Mucosa of descending colon (tissue), 3 donors: Measurements from ENCODE around the gene LYSMD4. TPM values are rescaled to one million over a fixed set of nuclear protein-coding genes. Genes with fewer than 3 reads are reported as not detected.

Source experiments
- ATAC-seq: fragments of 200-7000 bp; cut with Tn5 transposase; one replicate; pipeline ENCODE4 v1.9.1; 2020; ENCODE audit warnings: mild to moderate bottlenecking, moderate library complexity
- DNase-seq, 3 donors: peaks; one replicate each; pipeline ENCODE4 v3.0.0-alpha.2; 2020
- H3K36me3 ChIP-seq: fragments of 200-600 bp; one replicate; pipeline ENCODE4 v1.8.0; 2021; ENCODE audit warnings: low read depth, mild to moderate bottlenecking
- H3K4me1 ChIP-seq: fragments of 200-600 bp; one replicate; pipeline ENCODE4 v1.8.0; 2021; ENCODE audit warnings: low read depth, mild to moderate bottlenecking
- H3K4me3 ChIP-seq: fragments of 200-600 bp; one replicate; pipeline ENCODE4 v1.8.0; 2021; ENCODE audit warnings: mild to moderate bottlenecking
- H3K9me3 ChIP-seq: fragments of 200-600 bp; one replicate; pipeline ENCODE4 v1.8.0; 2021; ENCODE audit warnings: mild to moderate bottlenecking
- intact Hi-C, 2 donors: fragments of 100-400 bp; cut with DNase I in 1 of 2; cut with micrococcal nuclease in 1 of 2; formaldehyde crosslinking; loops; one replicate each; pipeline versions ENCODE4 v1.11.0 to v1.11.1; 2022; cut with DNase I, micrococcal nuclease
- total RNA-seq, 3 donors: library from RNA; stranded (reverse); fragmentation: NEBNext Ultra II Directional in 2 of 3; extraction: Animal tissue kit (Norgen Biotek cat#: 25700) in 2 of 3; gene quantifications; one replicate each; pipeline versions ENCODE4 v1.2.1 to v1.2.4, GENCODE V29; 2021 to 2023
- TF ChIP-seq, protein P1 (sequence below): fragments of 200-600 bp; IDR thresholded peaks from one replicate; pipeline ENCODE4 v1.8.0; 2022; ENCODE audit warnings: antibody characterized with exemption, mild to moderate bottlenecking
- donor health status: DM: no; HTN: no; CAD: no; lungs with moderate emphysema.
- donor health status: DM: no; HTN: no; CAD: no.
- donor health status: DM: no; HTN: yes; CAD: no.

LYSMD4 gene
- total RNA-seq, 3 donors from 2014 or later = 6.4 to 15.6 (median 13.4) TPM

DNA sequence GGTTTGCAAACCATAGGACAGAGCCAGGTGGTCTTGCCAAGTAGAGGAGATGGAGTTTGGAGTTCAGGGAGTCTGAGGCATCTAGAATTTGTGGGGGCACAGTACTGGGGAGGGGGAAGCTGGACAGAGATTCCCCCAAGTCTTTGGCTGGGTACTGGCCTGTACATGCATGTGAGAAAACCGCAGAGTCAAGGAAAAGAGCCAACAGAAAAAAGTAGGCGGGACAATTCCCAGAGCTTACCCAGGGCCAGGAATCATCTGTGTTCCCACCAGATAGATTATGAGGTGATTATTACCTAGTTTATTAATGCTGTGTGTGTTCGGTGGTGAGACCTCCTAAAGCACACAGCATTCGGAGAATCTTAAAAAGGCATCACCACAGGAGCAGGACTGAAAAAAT, 11.3 kb downstream of the LYSMD4 start:
- no peak for ATAC-seq
- intact Hi-C loops = no loop called here

DNA sequence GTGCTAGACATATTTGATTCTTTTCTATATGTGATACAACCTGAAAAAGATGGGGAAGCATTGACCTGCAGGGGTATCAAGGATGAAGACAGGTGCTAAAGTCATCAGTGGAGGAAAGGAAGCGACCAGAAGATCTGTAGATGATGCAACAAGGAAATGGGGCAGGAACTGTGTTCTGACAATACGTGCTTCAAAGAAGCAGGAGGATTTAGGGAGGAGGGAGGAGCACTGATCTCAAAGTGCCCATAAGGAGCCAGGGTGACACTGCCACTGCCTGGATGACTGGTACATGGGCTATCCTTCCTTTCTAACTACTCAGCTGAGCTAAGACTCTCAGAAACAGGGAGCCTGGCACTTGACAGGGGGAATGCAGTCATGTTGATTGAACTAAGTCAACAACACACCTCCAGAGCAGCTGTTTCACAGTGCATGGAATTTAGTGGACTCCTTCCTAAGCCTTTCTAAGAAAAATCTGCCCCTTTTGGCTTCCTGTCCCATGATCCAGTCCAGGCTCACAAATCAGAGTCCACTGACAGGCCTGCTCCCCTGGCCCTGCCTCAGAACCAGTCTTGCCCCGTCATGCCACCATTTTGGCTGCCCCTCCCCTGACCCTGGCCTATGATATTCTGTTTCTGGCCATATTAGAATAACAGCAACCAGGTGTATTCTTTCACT, 12.0 kb downstream of the LYSMD4 start:
- ATAC-seq (peak; percentile 27), DNase-seq (no peak)
- Histone ChIP-seq H3K4me3 (no peak overlapping the region), H3K9me3 (no peaks in the 10 kb centered on the region), H3K36me3 (no peaks in the 10 kb centered on the region), H3K4me1 (peaks cover 2% of the 10 kb centered on the region)
- intact Hi-C loops = no loop called here
- TF ChIP-seq, protein P1, sequence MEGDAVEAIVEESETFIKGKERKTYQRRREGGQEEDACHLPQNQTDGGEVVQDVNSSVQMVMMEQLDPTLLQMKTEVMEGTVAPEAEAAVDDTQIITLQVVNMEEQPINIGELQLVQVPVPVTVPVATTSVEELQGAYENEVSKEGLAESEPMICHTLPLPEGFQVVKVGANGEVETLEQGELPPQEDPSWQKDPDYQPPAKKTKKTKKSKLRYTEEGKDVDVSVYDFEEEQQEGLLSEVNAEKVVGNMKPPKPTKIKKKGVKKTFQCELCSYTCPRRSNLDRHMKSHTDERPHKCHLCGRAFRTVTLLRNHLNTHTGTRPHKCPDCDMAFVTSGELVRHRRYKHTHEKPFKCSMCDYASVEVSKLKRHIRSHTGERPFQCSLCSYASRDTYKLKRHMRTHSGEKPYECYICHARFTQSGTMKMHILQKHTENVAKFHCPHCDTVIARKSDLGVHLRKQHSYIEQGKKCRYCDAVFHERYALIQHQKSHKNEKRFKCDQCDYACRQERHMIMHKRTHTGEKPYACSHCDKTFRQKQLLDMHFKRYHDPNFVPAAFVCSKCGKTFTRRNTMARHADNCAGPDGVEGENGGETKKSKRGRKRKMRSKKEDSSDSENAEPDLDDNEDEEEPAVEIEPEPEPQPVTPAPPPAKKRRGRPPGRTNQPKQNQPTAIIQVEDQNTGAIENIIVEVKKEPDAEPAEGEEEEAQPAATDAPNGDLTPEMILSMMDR = no peak

More for the DNA sequence above, 11.3 kb downstream of the LYSMD4 start:
- TF ChIP-seq, protein P1 = no peak
- Histone ChIP-seq H3K9me3 (no peaks in the 10 kb centered on the region), H3K36me3 (no peaks in the 10 kb centered on the region), H3K4me3 (no peak overlapping the region), H3K4me1 (peaks cover 2% of the 10 kb centered on the region)
- DNase-seq = no peak

DNA sequence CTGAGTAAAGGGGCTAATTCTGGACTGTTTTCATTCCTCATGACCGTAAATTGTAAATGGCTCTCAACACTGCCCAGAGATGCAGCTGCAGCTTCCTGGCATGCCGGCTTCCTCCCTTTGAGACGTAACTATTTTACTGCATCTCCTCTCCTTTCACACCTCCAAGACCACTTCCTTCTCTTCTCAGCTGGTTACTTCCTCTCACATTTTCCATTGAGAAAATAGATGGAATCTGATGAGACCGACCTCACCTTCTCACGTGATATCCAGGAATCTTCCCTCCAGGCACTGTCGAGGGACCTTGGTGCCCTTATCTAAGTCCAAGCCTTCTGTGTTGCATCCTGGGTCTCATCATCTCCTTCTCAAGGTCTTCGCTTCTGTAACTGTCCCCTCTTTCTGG, 12.7 kb downstream of the LYSMD4 start:
- no peak for DNase-seq
- intact Hi-C loops = no loop called here
- no peaks in the 10 kb centered on the region for H3K9me3 ChIP-seq
- ATAC-seq = no peak
- no peak overlapping the region for H3K4me3 ChIP-seq
- no peaks in the 10 kb centered on the region for H3K36me3 ChIP-seq
- TF ChIP-seq, protein P1 = no peak
- H3K4me1 ChIP-seq = peaks cover 2% of the 10 kb centered on the region

DNA sequence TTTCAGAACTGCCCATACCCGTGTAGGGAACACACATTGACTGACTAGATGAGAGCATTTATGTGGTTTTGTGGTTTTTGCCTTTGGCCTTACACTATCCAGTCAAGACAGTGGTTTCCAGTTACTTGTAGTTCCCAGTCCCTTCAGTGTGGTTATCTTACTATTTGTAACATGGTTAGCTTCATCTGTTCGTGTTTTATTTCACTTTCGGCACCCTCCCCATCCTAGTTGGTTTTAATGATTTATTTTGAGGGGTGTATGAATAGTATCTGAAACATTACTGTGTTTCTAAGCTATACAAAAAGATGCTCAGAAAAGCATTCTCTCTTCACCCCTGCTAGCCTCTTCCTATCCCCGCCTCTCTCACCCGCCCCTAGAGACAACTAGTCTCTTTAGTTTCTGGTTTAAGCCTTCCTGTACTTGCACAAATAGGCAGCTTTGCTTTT, 14.1 kb downstream of the LYSMD4 start:
- DNase-seq (no peak), ATAC-seq (peak; percentile 20)
- H3K36me3 ChIP-seq = no peaks in the 10 kb centered on the region
- H3K4me1 ChIP-seq = peaks cover 2% of the 10 kb centered on the region
- H3K4me3 ChIP-seq = no peak overlapping the region
- H3K9me3 ChIP-seq = no peaks in the 10 kb centered on the region
- TF ChIP-seq, protein P1 = no peak
- intact Hi-C loops = no loop called here

DNA sequence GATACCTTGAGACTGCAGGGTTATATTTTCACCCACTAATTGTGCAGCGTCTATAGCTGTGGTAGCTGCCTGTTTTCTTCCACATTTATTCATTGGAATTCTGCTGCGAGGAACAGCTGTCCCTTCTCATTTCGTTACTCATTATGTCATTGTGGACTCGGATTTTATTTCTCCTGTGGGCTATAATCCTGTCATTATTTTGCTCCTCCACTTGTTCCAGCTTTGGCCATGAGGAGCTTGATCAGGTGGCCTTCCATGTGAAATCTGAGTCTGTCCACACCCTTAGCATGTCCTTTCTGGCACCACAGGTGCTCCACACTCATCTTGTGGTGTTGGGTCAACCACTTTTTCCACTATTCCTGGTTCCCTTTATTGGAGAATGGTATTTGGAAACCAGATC, 14.8 kb downstream of the LYSMD4 start:
- H3K4me1 ChIP-seq = peaks cover 2% of the 10 kb centered on the region
- no peak for DNase-seq
- no peaks in the 10 kb centered on the region for H3K9me3 ChIP-seq
- H3K36me3 ChIP-seq = no peaks in the 10 kb centered on the region
- ATAC-seq = no peak
- intact Hi-C loops = no loop called here
- TF ChIP-seq, protein P1 = no peak
- no peak overlapping the region for H3K4me3 ChIP-seq
